Subcutaneous abdominal adipose tissue (tissue), 5 donors: ENCODE measurements around the gene CEP72.

ENCODE experiments used
- H3K27ac ChIP-seq: one replicate; pipeline ENCODE4 v1.7.0; 2013; ENCODE audit warnings: low read depth, mild to moderate bottlenecking, inconsistent platforms, low read length, moderate library complexity
- H3K27me3 ChIP-seq, 5 donors: one replicate each; pipeline ENCODE4 v1.7.0; 2013; ENCODE audit warnings: low read length in 5 of 5, inconsistent platforms in 1 of 5; ENCODE audit not compliant: control insufficient read depth in 5 of 5, insufficient read depth in 4 of 5
- H3K36me3 ChIP-seq, 5 donors: one replicate each; pipeline ENCODE4 v1.7.0; 2013; ENCODE audit warnings: low read length in 5 of 5; ENCODE audit not compliant: control insufficient read depth in 5 of 5, insufficient read depth in 5 of 5
- H3K4me1 ChIP-seq, 5 donors: one replicate each; pipeline ENCODE4 v1.7.0; 2013; ENCODE audit warnings: low read length in 5 of 5, mild to moderate bottlenecking in 3 of 5, moderate library complexity in 1 of 5; ENCODE audit not compliant: control insufficient read depth in 5 of 5, insufficient read depth in 5 of 5
- H3K4me3 ChIP-seq, 5 donors: one replicate each; pipeline ENCODE4 v1.7.0; 2013; ENCODE audit warnings: low read length in 5 of 5, low read depth in 1 of 5
- H3K9ac ChIP-seq, 5 donors: one replicate each; pipeline ENCODE4 v1.7.0; 2013; ENCODE audit warnings: low read length in 5 of 5, mild to moderate bottlenecking in 4 of 5, moderate library complexity in 3 of 5
- H3K9me3 ChIP-seq, 5 donors: one replicate each; pipeline ENCODE4 v1.7.0; 2013; ENCODE audit warnings: low read length in 5 of 5; ENCODE audit not compliant: control insufficient read depth in 5 of 5
- donor health status: healthy.
- donor health status: healthy.
- donor health status: healthy.
- donor health status: healthy.
- donor health status: healthy.

CEP72 gene

GRCh38 chr5:594226-594860 lies 17.8 kb upstream of the CEP72 start:
- Histone ChIP-seq H3K4me3 (no peak overlapping the region), H3K9ac (no peak overlapping the region), H3K36me3 (no peaks in the 10 kb centered on the region), H3K27me3 (peaks cover 0 to 21% (median 18%) of the 10 kb centered on the region in 5 donors), H3K9me3 (peaks cover 0 to 3% (median 0%) of the 10 kb centered on the region in 5 donors), H3K4me1 (no peaks in the 10 kb centered on the region), H3K27ac (no peak overlapping the region)

DNA sequence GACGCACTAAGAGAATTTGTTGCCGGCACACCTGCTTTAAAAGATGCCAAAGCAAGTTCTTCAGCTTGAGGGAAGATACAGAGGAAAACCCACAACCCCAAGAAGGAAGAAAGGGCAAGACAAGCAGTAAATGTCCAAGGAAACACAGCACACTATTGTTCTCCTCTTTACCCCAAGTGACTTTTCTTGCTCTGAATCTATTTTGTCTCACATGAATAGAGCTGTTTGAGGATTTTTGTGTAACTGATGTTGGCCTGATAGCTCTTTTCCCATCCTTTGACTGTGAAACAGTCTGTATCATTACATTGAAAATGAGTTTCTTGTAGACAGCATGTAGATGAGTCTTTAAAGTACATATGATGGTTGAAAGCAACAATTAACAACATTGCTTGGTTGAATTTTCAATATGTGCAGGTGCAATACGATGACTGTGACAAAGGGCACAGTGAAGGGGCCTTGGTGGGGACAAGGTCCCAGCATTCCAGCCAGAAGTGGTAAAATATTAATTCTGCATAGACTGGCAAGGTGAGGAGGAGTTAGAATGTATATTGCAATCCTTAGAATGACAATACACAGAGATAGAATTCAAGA lies 16.8 kb upstream of the CEP72 start:
- Histone ChIP-seq H3K36me3 (no peaks in the 10 kb centered on the region), H3K9ac (no peak overlapping the region), H3K27me3 (peaks cover 0 to 21% (median 18%) of the 10 kb centered on the region in 5 donors), H3K4me3 (no peak overlapping the region), H3K4me1 (no peaks in the 10 kb centered on the region), H3K27ac (no peak overlapping the region), H3K9me3 (no peaks in the 10 kb centered on the region)

GRCh38 chr5:597871-598563 lies 14.1 kb upstream of the CEP72 start:
- H3K27me3 ChIP-seq = peaks cover 2 to 27% (median 18%) of the 10 kb centered on the region in 5 donors
- no peak overlapping the region for H3K27ac ChIP-seq
- H3K9me3 ChIP-seq = no peaks in the 10 kb centered on the region
- no peak overlapping the region for H3K4me3 ChIP-seq
- no peaks in the 10 kb centered on the region for H3K4me1 ChIP-seq
- no peaks in the 10 kb centered on the region for H3K36me3 ChIP-seq
- no peak overlapping the region for H3K9ac ChIP-seq

DNA sequence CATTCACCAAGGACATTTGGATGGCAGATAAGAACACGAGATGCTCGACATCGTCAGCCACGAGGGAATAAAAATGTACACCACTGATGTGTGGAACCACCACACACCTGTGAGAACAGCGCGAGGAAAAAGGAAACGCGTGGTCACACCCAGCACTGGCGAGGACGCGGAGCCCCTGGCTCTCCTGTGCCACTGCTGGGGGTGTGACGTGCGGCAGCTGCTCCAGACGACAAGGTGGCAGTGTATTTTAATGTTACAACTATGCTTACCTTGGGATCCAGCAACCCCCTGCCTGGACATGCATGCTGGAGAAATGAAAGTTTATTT lies 13.6 kb upstream of the CEP72 start:
- H3K9me3 ChIP-seq = no peaks in the 10 kb centered on the region
- no peak overlapping the region for H3K27ac ChIP-seq
- peaks cover 5 to 29% (median 20%) of the 10 kb centered on the region in 5 donors for H3K27me3 ChIP-seq
- H3K4me1 ChIP-seq = no peaks in the 10 kb centered on the region
- H3K9ac ChIP-seq = no peak overlapping the region
- H3K36me3 ChIP-seq = no peaks in the 10 kb centered on the region
- H3K4me3 ChIP-seq = no peak overlapping the region

DNA sequence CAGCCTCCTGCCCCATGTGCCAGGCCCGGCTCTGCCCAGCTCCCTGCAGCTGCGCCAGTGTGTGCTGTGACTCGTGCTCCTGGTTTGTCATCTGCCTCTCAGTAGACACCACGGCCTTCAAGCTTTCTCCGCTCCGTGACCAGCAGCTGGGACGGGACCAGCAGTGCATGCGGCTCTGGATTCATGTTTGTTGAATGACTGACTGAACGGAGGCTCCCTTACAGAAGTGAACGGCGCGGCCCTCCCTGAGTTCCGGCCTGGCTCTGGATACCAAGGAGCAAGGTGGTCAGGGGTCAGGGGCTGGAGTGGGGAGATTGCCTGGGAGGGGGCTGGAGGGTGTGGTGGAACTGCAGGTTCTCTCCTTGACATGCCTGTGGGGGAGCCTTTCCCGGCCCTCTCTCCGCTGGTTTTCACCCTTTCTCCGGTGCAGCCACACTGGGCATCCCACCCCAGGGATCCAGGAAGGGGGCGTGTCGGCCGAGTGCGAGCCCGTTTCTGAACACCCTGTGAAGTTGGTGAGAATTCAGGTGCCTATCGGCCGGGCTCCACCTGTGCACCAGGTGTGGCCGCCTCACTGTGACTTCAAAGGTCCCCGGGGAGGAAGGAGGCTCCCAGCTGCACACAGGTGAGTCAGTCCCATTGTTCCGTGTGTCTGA lies 11.1 kb upstream of the CEP72 start:
- no peak overlapping the region for H3K4me3 ChIP-seq
- H3K36me3 ChIP-seq = no peaks in the 10 kb centered on the region
- H3K27me3 ChIP-seq = peaks cover 8 to 31% (median 20%) of the 10 kb centered on the region in 5 donors

GRCh38 chr5:601771-602465 lies 10.2 kb upstream of the CEP72 start:
- no peak overlapping the region for H3K27ac ChIP-seq
- no peaks in the 10 kb centered on the region for H3K4me1 ChIP-seq
- no peaks in the 10 kb centered on the region for H3K9me3 ChIP-seq
- no peak overlapping the region for H3K9ac ChIP-seq
- H3K36me3 ChIP-seq = no peaks in the 10 kb centered on the region
- peaks cover 8 to 39% (median 22%) of the 10 kb centered on the region in 5 donors for H3K27me3 ChIP-seq
- no peak overlapping the region for H3K4me3 ChIP-seq

More for the DNA sequence above, 11.1 kb upstream of the CEP72 start:
- Histone ChIP-seq H3K9me3 (no peaks in the 10 kb centered on the region), H3K9ac (no peak overlapping the region), H3K27ac (no peak overlapping the region), H3K4me1 (no peaks in the 10 kb centered on the region)

DNA sequence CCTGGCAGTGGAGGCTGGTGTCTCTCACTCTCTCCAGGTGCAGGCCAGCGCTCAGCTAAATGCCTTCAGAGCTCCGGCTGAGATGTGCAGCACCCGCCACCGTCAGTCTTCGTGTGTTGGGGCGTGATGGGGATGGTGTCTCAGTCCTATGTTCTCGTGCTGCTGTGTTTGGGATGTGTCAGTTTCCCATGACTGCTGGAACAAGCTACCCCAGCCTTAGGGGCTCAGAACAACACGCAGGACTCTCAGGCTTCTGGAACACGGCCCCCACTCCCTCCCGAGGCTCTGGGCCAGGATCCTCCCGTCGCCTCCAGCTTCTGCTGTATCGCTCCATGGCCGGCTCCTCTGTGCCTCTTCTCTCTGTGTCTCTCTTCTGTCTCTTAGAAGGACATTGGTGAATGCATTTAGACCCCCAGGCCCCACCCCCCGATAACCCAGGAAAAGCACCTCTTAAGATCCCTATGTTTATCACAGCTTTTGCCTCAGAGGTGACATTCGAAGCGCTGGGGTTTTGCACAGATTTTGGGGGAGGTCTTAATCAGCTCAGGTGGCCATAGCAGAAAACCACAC lies 9.6 kb upstream of the CEP72 start:
- Histone ChIP-seq H3K9me3 (no peaks in the 10 kb centered on the region), H3K4me1 (no peaks in the 10 kb centered on the region), H3K4me3 (no peak overlapping the region), H3K36me3 (no peaks in the 10 kb centered on the region), H3K27ac (no peak overlapping the region), H3K27me3 (peaks cover 8 to 46% (median 29%) of the 10 kb centered on the region in 5 donors), H3K9ac (no peak overlapping the region)

DNA sequence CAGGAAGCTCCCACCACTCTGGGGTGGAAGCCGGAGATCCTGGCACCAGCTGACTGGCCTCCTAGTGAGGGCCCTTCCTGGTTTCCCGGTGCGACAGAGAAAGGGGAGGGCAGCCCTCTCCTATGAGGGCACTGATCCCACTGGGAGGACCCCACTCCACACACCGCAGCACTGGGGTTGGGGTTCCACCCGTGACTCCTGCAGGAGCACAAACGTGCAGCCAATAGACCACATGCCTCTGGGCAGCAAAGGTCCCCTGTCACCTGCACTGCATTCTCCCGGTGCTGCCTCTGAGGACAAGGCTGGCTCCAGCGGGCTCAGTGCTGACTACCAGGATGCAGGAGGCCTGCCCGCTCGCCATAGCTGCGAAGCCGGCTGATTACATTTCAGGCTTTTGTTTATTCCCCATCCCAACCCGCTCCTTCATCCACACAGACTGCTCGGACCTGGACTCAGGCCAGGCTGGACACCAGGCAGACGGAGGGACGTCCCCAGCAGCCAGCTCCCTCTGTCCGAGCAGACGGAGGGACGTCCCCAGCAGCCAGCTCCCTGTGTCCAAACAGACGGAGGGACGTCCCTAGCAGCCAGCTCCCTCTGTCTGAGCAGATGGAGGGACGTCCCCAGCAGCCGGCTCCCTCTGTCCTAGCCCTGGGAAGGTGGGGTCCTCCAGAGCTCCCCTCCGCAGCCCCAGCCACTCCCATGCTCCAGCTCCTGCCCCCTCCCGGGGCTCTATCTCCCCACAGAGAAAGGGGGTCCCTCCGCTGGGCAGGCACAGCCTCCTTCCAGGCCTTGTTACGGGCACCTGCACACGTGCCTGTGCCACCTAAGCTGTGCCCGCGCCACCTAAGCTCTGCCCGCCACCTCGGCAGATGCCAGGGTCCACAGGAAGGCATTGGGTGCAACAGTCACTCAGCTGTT lies 8.8 kb upstream of the CEP72 start:
- H3K9ac ChIP-seq = no peak overlapping the region
- H3K9me3 ChIP-seq = no peaks in the 10 kb centered on the region
- peaks cover 8 to 53% (median 34%) of the 10 kb centered on the region in 5 donors for H3K27me3 ChIP-seq

DNA sequence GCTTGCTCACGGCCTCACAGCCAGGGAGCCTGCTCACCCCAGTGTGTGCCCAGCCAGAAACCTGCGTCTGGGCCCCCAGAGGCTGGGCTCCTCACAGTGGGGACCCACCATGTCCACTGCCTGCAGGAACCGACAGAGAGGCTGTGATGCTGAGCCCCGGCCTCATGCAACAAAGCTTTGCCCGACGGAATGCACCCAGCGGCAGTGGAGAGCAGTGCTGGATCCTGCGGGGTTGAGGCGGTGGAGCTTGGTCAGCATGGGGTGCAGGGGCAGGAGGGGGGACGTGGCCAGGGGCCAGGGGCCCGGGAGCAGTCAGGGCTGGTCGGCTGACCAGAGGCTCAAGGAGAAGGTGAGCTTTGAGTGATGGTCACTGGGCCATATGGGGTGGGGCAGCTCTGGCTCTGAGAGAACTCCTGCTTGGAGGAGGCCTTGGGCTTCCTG lies 7.7 kb upstream of the CEP72 start:
- Histone ChIP-seq H3K4me1 (no peaks in the 10 kb centered on the region), H3K27ac (no peak overlapping the region), H3K27me3 (peaks cover 8 to 56% (median 34%) of the 10 kb centered on the region in 5 donors), H3K9me3 (no peaks in the 10 kb centered on the region), H3K9ac (no peak overlapping the region), H3K36me3 (no peaks in the 10 kb centered on the region), H3K4me3 (no peak overlapping the region)

More for the DNA sequence above, 8.8 kb upstream of the CEP72 start:
- Histone ChIP-seq H3K36me3 (no peaks in the 10 kb centered on the region), H3K27ac (no peak overlapping the region), H3K4me1 (no peaks in the 10 kb centered on the region), H3K4me3 (no peak overlapping the region)
